ENCODE results near the gene RTKN2.

Gene RTKN2

DNA sequence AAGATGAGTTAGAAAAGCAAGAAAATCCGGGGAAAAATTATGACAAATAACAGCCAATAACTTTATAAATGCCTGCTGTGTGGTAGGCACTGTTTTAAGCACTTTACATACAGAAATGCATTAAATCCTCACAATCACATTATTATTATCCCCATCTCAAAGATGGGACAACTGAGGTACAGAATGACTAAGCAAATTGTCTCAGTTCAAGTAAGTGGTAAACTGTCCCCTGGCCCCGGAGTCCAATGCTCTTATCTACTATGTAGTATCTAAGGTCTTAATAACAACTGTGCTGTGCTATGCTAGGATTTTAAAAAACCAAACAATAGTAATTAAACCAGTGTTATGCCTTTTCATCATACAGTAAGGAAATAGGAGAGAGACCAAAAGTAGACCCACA is 105.6 kb downstream of the RTKN2 start:
- Histone ChIP-seq H3F3A (ENCODE audit: low read depth) (no peaks in the 10 kb centered on the region), H3K27me3 (ENCODE audit: insufficient read depth, low read length, poor library complexity, severe bottlenecking) (no peaks in the 10 kb centered on the region), H3K79me2 (ENCODE audit: insufficient read depth, low read length) (no peaks in the 10 kb centered on the region), H3K4me1 (ENCODE audit: insufficient read depth, low read length, poor library complexity, severe bottlenecking) (peaks cover 19% of the 10 kb centered on the region), H3K4me3 (ENCODE audit: low read length, poor library complexity, severe bottlenecking) (no peak overlapping the region), H3K4me2 (ENCODE audit: low read depth, low read length, poor library complexity, severe bottlenecking) (no peak overlapping the region), H2AFZ (ENCODE audit: low read length) (no peak overlapping the region), H3K36me3 (ENCODE audit: insufficient read depth, low read length) (no peaks in the 10 kb centered on the region), H4K20me1 (ENCODE audit: insufficient read depth, low read length, poor library complexity, severe bottlenecking) (no peaks in the 10 kb centered on the region), H3K9me3 (ENCODE audit: insufficient read depth, low read depth, low read length) (no peaks in the 10 kb centered on the region), H3K9me2 (replicated peaks; ENCODE audit: low read depth, low read length) (no peaks in the 10 kb centered on the region), H3K9ac (ENCODE audit: low read depth, low read length, poor library complexity, severe bottlenecking) (no peak overlapping the region)
- no peak for TF ChIP-seq EZH2phosphoT487 (IDR thresholded peaks at IDR 0.05; ENCODE audit: borderline replicate concordance)
- TF ChIP-seq, protein P1, sequence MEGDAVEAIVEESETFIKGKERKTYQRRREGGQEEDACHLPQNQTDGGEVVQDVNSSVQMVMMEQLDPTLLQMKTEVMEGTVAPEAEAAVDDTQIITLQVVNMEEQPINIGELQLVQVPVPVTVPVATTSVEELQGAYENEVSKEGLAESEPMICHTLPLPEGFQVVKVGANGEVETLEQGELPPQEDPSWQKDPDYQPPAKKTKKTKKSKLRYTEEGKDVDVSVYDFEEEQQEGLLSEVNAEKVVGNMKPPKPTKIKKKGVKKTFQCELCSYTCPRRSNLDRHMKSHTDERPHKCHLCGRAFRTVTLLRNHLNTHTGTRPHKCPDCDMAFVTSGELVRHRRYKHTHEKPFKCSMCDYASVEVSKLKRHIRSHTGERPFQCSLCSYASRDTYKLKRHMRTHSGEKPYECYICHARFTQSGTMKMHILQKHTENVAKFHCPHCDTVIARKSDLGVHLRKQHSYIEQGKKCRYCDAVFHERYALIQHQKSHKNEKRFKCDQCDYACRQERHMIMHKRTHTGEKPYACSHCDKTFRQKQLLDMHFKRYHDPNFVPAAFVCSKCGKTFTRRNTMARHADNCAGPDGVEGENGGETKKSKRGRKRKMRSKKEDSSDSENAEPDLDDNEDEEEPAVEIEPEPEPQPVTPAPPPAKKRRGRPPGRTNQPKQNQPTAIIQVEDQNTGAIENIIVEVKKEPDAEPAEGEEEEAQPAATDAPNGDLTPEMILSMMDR (conservative IDR thresholded peaks at IDR 0.05; ENCODE audit: low read length), result no peak

DNA sequence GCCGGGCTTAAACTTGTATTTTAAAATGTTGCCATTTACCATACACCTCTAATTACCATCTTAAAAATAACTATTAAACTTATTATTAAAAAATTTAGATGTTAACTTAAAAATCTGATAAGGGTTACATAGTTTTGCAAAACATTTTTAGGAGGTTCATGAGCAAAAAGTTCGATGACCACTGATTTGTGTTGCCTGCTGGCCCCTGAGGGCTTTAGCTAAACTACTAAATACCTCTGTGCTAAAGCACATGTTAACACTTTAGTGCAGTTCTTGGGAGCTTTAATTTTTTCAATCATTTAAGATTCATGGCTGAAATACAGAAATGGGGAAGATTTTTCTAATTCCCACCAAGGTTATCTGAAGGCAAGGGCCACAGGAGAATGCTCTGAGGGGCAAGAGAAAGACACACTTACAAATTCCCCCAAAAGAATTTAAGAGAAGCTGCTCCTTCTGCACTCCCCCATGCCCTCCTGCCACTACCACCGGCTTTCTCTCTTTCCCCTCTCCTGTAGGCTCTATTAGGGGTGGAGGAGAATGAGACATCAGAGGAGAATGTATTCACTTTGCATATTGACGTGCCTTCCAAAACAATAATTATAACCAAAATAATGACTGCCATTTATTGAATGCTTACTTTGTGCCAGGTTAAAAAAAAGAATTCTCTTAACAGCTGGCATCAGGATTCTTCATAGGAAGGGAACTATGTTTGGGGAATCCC is 106.2 kb downstream of the RTKN2 start:
- Histone ChIP-seq H3F3A (ENCODE audit: low read depth) (no peaks in the 10 kb centered on the region), H3K4me2 (ENCODE audit: low read depth, low read length, poor library complexity, severe bottlenecking) (no peak overlapping the region), H3K79me2 (ENCODE audit: insufficient read depth, low read length) (no peaks in the 10 kb centered on the region), H3K4me1 (ENCODE audit: insufficient read depth, low read length, poor library complexity, severe bottlenecking) (peaks cover 19% of the 10 kb centered on the region), H3K9ac (ENCODE audit: low read depth, low read length, poor library complexity, severe bottlenecking) (no peak overlapping the region), H3K36me3 (ENCODE audit: insufficient read depth, low read length) (no peaks in the 10 kb centered on the region), H4K20me1 (ENCODE audit: insufficient read depth, low read length, poor library complexity, severe bottlenecking) (no peaks in the 10 kb centered on the region), H2AFZ (ENCODE audit: low read length) (no peak overlapping the region), H3K27me3 (ENCODE audit: insufficient read depth, low read length, poor library complexity, severe bottlenecking) (no peaks in the 10 kb centered on the region), H3K9me2 (replicated peaks; ENCODE audit: low read depth, low read length) (no peaks in the 10 kb centered on the region), H3K4me3 (ENCODE audit: low read length, poor library complexity, severe bottlenecking) (no peak overlapping the region), H3K9me3 (ENCODE audit: insufficient read depth, low read depth, low read length) (no peaks in the 10 kb centered on the region)
- TF ChIP-seq EZH2phosphoT487 (IDR thresholded peaks at IDR 0.05; ENCODE audit: borderline replicate concordance), result no peak
- TF ChIP-seq, protein P1 (conservative IDR thresholded peaks at IDR 0.05; ENCODE audit: low read length), result no peak

DNA sequence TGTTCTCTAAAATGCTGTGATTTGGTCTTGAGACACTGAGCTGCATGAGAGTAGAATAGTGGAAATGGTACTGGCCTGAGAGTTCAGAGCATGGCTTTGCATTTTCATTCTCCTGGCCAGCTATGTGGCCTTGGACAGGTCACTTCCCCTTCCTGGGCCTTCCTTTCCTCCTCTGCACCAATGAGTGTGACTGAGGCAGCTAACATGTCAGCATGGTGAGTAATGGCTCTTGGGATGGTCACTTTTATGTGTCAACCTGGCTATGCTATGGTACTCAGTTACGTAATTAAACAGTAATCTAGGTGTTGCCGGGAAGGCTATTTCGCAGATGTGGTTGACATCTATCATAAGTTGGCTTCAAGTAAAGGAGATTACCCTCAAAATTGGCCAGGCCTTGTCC is 109.3 kb downstream of the RTKN2 start:
- H3K4me1 ChIP-seq (ENCODE audit: insufficient read depth, low read length, poor library complexity, severe bottlenecking), result peaks cover 20% of the 10 kb centered on the region
- no peaks in the 10 kb centered on the region for H4K20me1 ChIP-seq (ENCODE audit: insufficient read depth, low read length, poor library complexity, severe bottlenecking)
- H3K4me3 ChIP-seq (ENCODE audit: low read length, poor library complexity, severe bottlenecking), result no peak overlapping the region
- TF ChIP-seq, protein P1 (conservative IDR thresholded peaks at IDR 0.05; ENCODE audit: low read length), result no peak
- no peak for TF ChIP-seq EZH2phosphoT487 (IDR thresholded peaks at IDR 0.05; ENCODE audit: borderline replicate concordance)
- no peaks in the 10 kb centered on the region for H3F3A ChIP-seq (ENCODE audit: low read depth)
- H3K9me3 ChIP-seq (ENCODE audit: insufficient read depth, low read depth, low read length), result no peaks in the 10 kb centered on the region
- H3K4me2 ChIP-seq (ENCODE audit: low read depth, low read length, poor library complexity, severe bottlenecking), result no peak overlapping the region
- H3K79me2 ChIP-seq (ENCODE audit: insufficient read depth, low read length), result no peaks in the 10 kb centered on the region
- H3K27me3 ChIP-seq (ENCODE audit: insufficient read depth, low read length, poor library complexity, severe bottlenecking), result no peaks in the 10 kb centered on the region
- no peaks in the 10 kb centered on the region for H3K36me3 ChIP-seq (ENCODE audit: insufficient read depth, low read length)
- H3K9ac ChIP-seq (ENCODE audit: low read depth, low read length, poor library complexity, severe bottlenecking), result no peak overlapping the region
- no peak overlapping the region for H2AFZ ChIP-seq (ENCODE audit: low read length)
- H3K9me2 ChIP-seq (replicated peaks; ENCODE audit: low read depth, low read length), result no peaks in the 10 kb centered on the region

Data from Loucy (cell line).